Kidney tubule cell (primary cell): ENCODE measurements around the gene C16orf96.
A peak's percentile ranks its signal among the peaks of the same experiment; 100 is the strongest.

Source experiments
- DNase-seq: peaks from one replicate; pipeline ENCODE4 v3.0.0-alpha.2; 2018; ENCODE audit warnings: low spot score

The C16orf96 gene

DNA sequence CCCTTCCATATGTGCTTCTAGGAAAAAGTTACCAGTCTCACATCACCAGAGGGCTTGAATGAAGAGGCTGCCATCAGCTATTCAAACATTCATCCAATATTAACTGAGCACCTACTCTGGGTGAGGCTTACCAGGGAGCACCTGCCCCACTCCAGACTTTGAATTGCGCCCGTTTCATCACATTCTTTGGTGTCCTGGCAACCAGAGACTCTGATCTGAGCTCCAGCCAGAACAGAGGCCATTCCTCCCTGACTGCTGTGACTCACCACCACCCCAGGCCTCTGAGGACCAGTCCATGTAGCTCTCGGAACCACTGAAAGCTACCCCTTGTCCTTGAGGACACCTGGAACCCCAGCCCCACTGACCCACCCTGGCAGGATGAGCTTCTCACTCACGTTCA is at the start of gene C16orf96:
TSS of gene C16orf96 (plus strand) at position 229 of the 400 bp plus-strand sequence. CDS start at position 379, 150 bp downstream.
- DNase-seq: peak; percentile 34

GRCh38 chr16:4506450-4506849 is 49.7 kb upstream of the C16orf96 start:
- DNase-seq: peak; percentile 77

DNA sequence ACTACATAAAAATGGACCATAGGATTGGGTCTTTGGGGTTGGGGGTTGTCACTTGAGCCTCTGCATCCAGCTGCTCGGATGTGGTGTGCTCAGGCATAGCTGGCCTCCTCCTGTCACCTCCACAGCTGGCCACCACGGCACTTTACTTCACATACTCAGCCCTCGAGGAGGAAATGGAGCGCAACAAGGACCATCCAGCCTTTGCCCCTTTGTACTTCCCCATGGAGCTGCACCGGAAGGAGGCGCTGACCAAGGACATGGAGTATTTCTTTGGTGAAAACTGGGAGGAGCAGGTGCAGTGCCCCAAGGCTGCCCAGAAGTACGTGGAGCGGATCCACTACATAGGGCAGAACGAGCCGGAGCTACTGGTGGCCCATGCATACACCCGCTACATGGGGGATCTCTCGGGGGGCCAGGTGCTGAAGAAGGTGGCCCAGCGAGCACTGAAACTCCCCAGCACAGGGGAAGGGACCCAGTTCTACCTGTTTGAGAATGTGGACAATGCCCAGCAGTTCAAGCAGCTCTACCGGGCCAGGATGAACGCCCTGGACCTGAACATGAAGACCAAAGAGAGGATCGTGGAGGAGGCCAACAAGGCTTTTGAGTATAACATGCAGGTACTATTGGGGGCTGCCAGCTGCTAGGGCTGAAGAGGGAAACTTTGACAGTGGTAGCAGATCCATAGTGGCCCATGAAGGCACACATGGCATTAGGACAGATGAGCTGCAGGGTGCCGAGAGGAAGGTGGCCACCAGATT is 48.4 kb upstream of the C16orf96 start:
- DNase-seq: no peak

DNA sequence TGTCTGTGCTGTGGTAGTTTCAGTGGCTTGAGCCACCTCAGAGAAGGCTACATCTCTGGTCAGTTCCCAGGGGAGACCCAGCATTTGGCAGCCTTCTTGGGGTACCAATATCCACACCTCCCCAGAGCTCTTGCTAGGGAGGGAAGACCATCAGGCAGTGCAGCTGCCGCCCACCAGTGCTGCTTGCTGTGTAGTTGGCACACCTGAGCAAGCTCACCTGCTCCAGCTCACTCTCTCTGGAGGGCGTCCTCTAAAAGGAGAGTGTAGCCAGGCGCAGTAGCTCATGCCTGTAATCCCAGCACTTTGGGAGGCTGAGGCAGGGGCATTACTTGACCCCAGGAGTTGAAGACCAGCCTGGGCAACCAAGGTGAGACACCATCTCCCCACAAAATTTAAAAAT is 47.3 kb upstream of the C16orf96 start:
- DNase-seq: no peak

DNA sequence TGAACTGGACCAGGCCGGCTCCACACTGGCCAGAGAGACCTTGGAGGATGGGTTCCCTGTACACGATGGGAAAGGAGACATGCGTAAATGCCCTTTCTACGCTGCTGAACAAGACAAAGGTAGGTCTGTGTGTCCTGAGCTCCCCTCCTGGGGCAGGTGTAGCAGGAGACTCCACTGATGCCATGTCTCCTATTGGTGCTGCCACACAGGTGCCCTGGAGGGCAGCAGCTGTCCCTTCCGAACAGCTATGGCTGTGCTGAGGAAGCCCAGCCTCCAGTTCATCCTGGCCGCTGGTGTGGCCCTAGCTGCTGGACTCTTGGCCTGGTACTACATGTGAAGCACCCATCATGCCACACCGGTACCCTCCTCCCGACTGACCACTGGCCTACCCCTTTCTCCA is 46.7 kb upstream of the C16orf96 start:
- no peak for DNase-seq

DNA sequence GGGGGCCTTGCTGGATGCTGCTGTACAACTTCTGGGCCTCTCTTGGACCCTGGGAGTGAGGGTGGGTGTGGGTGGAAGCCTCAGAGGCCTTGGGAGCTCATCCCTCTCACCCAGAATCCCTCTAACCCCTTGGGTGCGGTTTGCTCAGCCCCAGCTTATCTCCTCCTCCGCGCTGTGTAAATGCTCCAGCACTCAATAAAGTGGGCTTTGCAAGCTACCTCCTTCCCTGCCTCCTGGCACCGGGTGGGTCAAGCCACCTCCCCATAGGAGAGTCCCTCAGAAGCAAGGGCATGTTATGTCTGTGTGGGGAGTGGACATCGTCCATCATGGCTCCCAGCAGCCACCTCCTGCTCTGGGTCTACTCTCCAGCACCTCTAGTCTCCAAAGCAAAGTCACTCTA is 46.0 kb upstream of the C16orf96 start:
- DNase-seq: no peak

GRCh38 chr16:4510747-4511426 is 45.3 kb upstream of the C16orf96 start:
- DNase-seq: no peak

DNA sequence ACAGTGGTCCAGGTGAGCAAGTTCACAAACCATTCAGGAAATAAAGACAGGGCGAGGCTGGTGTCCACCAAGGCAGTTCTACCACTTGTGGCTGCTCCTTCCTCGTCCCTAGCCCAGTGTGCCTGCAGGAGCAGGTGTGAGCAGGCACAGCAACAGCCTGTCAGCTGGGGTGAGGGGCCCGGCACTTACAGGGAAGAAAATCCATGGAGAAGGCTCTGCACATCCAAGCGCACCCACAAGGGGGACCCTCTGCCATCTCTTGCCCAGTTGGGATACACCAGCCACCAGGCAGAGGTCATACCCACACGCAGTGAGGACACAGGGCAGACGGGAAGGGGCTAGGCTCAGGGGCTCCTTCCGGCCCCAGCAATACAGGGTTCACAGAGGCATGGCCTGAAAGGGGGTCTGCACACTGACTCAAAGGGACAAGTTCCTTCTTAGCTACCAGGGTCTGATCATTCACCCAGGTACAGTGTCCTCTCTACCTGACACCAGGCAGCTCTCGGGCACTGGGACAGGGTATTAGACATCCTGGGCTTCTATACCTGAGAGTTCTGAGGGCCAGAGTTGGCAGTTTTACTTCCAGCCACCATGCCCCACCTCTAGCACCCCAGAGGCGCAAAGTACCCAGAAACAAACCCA is 44.6 kb upstream of the C16orf96 start:
- DNase-seq: peak; percentile 67

- DNase-seq: no peak
These were observed 43.7 kb upstream of the C16orf96 start for GRCh38 chr16:4512473-4512872.

DNA sequence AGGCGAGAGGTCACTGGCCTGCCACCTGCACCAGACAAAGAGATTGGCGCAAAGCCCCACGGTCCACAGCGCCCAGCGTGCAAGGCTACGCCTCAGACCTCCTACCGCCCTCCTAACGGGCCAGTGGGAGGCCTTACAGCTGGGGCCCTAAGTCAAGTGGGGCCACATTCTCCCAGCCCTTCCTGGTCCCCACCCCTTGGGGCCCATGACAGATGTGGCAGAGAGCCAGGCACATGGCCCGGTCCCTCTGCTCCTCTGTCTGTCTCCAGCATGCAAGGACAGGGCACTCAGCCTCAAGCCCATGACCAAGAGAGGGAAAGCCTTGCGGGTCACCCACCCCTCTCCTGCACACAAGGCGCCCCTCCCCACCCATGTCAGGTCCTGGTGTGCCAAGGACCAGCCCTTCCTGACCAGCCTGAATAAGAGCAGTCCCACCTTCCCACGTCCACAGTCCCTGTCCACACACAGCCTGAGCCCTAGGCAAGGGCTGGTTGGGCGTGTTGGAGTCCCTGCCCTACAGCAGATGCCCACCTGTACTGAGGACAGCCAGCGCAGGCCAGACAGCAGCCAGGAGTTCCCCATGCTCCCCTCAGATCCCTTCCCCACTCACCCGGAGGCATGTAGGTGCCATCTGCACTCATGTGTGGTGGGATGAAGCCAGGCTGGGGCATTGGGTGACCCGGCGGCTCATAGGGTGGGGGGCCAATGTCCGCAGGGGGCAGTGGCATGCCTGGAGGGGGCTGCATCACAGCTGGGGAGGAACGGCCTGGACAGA is 42.9 kb upstream of the C16orf96 start:
- no peak for DNase-seq

- DNase-seq: no peak
These were observed 42.3 kb upstream of the C16orf96 start for GRCh38 chr16:4513881-4514280.

DNA sequence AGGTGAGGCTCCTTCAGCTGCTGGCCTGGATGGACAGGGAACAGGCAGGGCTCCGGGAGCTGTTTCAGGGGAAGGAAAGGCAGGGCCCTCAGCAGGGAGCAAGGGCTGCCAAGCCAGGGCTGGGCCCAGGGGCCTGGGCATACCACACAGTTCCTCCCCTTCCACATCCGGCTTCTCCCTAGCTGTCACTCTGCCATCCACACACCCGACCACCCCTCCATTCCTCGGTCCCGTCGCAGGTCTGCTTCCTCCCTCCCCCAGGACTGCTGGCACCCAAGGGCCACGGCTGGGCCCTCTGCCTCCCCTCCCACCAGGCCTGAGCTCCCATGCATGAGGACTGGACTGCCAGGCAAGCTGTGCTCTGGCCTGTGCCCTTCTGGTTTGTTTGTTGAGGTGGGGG is 41.5 kb upstream of the C16orf96 start:
- no peak for DNase-seq

DNA sequence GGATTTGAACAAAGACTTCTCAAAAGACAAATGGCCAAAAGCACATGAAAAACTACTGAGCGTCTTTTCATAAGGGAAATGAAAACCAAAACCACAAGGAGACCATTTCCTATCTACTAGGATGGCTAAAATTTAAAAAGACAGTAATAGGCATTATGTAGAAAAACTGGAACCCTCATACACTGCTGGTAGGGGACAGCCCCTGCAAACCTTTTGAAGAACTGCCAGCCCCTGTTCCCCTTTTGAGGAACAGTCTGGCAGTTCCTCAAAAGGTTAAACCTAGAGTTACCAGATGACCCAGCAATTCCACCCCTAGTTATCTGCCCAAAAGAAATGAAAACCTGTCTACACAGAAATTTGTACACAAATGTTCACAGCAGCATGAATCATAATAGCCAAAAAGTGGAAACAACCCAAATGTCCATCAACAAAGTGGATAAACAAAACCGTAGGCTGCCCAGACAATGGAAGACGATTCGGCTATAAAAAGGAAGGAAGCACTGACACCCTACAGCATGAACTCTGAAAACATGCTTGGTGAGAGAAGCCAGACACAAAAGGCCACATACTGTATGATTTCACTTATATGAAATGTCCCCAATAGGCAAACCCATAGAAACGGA is 40.4 kb upstream of the C16orf96 start:
- DNase-seq: no peak

DNA sequence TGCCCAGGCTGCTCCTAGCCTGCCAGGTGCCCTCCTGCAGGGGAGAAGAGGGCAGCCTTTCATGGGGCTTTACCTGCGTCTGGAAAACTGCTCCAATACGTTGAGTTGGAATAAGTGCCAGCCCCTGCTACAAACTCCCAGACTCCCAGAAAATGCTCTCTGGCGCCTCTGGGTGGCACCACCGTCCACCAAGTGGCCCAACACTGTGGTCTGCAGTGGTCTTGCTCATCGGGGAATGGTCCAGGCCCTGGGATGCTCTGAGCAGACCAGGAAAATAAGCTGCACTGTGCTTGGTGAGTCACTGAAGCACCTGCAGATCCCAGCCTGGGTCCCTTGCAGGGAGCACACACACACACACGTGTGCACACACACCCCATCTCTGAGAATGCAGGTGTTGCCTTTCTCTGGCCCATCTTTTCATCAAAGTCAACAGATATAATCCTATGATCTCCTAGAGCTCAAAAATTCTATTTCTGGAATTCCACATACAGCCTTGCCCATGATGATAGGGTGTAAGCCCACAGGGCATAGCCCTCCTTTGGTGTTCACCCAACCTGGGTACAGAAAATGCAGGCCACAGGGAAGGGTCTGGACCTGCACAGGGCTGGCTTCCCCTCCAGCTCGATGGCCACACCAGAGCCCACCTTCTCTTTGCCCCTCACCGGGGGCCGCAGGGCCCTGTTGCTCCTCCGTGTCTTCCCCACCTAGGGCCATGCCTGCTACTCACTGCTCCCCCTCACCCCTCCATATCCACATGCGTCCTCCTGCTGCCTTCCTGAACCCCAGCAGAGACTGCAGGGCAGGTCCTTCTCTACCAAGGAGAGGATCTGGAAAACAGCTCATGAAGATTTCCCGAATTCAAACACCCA is 38.1 kb upstream of the C16orf96 start:
- DNase-seq: peak; percentile 65

- no peak for DNase-seq
These were observed 36.7 kb upstream of the C16orf96 start for GRCh38 chr16:4519274-4520058.

- no peak for DNase-seq
These were observed 35.2 kb upstream of the C16orf96 start for GRCh38 chr16:4520913-4521312.

DNA sequence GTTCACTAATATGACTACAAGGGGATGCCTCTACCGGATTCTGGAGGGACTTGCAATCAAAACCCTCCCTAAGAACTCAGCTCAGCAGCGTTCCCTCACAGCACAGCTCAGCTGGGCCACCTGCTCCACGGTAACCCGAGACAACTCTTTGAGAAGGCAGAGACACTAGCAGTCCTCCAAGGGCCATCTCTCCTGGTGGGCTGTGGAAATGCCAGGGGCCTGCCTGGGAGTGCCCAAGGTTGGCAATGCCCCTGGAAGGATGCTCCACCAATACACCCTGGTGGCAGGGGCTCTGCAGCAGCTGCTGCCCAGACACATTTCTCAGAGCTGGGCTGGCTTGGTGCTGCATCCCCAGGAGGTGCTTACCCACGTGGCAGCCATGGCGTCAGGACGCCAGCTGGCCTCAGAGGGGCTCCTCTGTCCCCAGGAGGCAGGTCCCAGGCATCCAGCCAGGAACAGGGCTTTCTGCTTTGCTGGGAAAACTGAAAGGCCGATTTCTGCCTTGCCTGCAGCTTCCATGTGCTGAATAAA is 34.0 kb upstream of the C16orf96 start:
- no peak for DNase-seq

- no peak for DNase-seq
These were observed 32.5 kb upstream of the C16orf96 start for GRCh38 chr16:4523686-4524085.

GRCh38 chr16:4524571-4524970 is 31.6 kb upstream of the C16orf96 start:
- DNase-seq: peak; percentile 57

GRCh38 chr16:4525069-4525468 is 31.1 kb upstream of the C16orf96 start:
- no peak for DNase-seq
